ENCODE data around the gene NDFIP1.
A peak's percentile ranks its signal among the peaks of the same experiment; 100 is the strongest.
"Not testable (repeated sequence)": the region's sequence is repeated elsewhere in the genome, so short reads cannot be mapped to it uniquely, and the experiment has no call there.

Gene NDFIP1

DNA sequence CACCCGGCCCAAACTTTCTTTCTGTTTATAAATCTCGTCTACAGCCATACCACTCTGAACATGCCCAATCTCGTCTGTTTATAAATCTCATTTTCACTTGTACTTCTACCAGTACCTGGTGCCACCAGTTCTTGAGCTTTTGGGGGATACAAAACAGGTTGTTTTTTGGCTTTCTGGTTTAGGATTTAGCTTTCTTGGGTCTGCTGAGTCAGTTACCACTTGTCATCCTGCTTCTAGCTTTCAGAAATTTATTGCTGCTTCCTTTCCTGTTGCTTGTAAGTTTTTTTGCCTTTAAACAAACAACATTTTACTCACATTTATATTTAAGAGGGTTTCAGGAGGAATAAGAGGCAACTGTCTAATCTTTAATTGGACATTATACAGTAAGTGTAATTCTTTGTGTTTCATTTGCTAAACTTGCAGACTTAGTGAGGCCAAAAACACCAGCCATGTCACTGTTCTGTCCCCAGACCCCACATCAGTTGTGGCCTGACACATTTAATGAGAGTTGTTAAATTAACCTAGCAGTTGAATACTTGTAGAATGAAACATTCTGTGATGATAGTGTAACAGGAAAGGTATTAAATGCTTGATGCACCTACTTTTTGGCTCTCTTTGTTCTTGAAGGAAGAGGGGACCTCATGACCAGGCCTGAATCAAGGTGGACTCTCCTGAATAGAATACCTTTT is 11.8 kb downstream of the NDFIP1 start:
- no peak for DNase-seq

DNA sequence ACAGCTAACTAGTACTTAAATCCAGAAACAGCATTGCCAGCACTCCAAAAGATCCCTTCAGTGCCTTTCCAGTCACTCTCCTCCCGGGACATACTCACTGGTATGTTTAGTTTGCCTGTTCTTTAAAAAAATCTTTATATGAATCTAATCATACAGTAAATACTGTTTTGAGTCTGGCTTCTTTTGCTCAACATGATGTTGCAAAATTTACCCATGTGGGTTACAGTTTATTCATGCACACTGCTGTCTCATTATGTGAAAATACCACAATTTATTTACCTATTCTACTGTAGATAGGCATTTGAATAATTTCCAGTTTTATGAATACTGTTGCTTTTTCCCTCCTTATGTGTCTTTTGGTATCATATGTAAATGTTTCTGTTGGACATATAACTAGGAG is 13.5 kb downstream of the NDFIP1 start:
- DNase-seq, result no peak

DNA sequence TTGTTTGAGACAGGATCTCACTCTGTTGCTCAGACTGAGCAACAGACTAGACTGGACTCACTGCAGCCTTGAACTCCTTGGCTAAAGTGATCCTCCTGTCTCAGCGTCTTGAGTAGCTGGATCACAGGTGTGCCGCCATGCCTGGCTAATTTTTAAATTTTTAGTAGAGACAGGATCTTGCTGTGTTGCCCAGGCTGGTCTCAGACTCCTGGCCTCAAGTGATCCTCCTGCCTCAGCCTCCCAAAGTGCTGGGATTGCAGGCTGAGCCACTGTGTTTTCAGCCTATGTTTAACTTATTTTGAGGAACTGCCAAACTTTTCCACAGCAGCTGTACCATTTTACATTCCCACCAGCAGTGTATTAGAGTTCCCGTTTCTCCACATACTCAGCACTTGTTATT is 16.8 kb downstream of the NDFIP1 start:
- no peak for DNase-seq

- no peak for DNase-seq
Measured at GRCh38 chr5:142125963-142126362, 17.4 kb downstream of the NDFIP1 start.

GRCh38 chr5:142128675-142129208 is 20.2 kb downstream of the NDFIP1 start:
- no peak for DNase-seq

DNA sequence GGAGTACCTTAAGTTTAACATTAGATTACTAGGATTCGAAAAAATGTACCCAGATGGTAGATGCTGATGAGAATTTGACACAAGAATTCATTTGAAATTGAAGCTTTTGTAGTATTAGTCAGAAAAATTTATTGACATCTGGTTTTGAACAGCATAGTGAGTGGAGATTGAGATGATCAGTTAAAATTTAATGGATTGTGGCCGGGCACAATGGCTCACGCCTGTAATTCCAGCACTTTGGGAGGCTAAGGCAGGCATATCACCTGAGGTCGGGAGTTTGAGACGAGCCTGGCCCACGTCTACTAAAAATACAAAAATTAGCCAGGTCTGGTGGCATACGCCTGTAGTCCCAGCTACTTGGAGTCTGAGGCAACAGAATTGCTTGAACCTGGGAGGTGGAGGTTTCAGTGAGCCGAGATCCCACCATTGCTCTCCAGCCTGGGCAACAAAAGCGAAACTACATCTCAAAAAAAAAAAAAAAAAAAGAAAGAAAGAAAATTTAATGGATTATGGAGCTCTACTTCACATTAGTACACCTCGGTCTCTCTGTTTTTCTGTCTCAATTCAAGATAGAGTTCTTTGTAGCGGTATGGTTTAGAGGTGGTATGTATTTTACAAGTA is 21.0 kb downstream of the NDFIP1 start:
- no peak for DNase-seq

- DNase-seq, result no peak
Measured at GRCh38 chr5:142131394-142131793, 22.8 kb downstream of the NDFIP1 start.

DNA sequence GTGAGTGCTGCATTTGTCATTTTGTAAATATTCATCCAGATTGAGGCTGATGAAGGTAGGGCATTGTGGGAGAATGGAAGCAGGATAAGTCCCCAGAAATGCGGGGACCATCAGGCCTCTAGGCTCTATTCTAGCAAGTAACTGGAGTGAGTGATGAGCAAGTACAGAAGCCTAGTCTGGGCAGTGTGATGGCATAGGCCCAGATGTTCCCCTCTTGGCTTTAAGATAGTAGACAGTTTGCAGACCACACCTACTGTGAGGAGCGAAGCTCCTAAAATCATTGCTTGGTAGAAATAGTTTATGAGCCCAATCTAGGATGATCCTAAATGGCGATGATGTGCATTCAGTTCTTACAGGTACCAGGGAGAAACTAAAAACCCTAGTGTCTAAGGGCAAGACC is 24.3 kb downstream of the NDFIP1 start:
- no peak for DNase-seq

DNA sequence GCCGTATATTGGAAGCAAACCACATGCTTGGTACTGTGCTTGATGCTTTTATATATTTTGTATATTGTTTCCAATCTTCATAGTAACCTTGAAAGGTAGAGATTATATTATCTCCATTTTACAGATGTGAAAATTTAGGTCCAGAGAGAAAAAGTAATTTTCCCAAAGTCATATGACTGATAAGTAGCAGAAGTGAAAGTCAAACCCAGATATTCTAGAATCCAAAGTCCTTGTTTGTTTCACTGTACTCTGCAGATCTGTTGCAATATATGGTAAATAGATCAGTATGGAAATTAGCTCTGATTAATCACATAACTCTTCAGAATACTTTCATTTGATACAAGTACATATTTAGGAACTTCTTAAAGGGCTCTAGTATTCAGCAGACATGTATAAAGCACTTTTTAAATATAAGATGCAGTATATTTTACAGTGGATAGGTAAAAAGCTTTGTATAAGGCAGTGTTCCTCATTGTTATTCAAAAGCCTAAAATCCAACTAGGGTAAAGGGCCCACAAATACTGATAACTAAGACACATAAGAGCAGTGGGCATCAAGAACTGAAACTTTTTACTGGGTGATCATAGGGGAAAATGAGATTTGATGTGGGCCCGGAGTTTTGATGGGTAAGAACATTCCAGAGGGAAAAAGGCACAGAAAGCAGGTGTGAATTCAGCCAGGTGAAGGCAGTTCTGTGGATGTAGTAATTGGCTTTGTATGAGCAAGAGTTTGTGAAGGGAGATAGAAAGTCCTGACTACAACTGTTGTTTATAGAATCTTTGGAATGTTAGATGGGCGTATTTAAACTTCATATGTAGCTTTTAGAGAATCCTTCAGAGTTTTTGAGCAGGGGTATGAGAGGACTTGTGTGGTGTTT is 25.0 kb downstream of the NDFIP1 start:
- DNase-seq, result no peak

DNA sequence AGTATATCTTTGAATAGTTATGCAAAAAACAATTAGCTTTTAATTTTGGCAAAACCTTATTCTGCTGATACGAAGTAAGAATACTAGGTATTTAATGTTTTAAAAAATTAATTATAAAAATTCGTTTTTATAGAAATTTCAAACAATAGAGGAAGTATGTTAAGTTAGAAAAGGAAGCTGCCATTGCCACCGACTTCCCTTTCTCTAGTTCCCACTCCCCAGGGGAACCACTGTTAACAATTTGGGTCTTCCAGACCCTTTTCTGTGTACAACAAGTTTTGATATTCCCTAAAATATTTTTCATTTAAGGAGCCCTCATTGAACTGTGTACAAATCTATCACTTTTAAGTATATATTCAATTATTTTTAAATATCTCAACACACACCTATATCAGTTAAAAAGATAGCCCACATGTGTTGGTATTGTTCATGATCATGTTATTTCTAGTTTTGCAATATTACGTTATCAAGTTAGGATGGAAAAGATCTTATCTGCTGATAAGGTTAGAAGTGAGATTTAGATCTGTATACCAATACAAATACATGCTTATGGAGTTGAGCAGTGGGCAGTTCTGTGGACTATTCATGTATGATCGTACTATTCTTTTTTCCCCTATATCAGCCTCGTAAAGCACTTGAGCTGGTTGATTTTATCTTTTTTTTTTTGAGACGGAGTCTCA is 25.9 kb downstream of the NDFIP1 start:
- DNase-seq, result no peak

DNA sequence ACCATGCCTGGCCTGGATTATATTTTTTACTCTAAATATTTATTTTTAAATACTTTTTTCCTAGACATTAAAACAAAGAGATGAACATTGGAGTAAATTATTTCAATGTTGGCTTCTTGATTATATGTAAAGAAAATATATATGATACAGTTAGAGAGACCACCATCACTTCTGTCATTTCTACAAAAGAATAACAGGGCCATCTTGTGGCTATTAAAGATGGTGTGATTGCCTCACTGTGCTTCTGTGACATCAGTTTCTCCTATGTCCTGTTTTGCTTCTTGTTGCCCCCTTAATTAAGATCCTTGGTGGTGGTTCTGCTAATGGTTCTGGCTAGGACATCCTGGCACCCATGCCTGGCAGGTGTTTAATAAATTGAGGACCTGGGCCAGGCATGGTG is 32.9 kb downstream of the NDFIP1 start:
- no peak for DNase-seq

- DNase-seq, result no peak
Measured at GRCh38 chr5:142143878-142144277, 35.3 kb downstream of the NDFIP1 start.

DNA sequence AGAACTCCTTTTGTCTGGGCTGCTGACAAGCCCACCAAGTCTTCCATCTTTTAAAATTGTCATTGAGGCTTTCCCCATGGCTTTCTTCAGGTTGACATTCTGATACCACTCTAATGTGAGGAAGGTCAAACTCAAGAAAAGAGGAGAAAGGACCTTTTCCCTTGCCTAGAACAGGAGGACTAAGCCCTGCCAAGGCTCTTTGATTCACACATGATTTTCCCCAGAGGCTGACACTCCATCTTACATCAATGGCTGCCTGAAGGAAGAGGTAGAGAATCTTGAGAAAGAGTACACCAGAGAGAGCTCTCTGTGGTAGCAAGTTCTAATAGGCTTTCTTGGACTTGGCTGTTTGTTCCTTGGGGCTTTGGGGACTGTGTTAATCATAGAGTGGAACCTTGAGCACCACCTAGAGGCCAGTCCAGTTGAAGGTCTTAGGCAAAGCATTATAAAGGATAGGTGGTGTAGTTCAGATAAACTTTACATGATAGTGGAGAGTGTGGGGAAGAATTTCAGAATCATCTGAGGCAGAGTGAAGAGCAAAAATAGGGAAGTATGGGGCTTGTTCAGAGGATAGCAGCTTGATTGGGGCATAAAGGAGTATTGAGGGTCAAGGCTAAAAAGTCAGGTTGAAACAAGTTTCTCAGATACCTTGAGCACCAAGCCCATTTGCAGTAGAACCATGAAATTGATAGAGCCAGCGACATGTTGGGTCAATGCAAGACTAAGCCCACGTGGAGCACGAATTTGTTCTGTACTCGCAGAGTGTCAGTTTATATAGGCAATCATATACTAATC is 36.7 kb downstream of the NDFIP1 start:
- peak; percentile 73 for DNase-seq

DNA sequence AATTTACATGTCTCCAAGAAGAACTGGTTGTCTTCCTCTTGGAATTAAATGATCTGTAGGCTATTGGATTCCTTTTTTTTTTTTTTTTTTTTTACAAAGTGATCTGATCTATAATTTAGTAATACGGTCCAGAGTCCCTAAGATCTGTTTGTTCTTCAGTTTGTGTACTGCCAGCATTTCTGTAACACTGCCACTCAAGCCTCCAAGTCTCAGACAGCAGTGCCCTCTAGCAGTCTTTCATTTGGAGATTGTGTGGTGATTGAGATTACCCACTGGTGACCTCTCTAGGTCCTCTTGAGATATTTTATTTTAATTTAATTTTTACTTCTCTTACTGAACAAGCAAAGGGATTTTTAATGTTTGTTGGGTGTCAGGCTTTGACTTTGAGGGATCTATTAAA is 40.8 kb downstream of the NDFIP1 start:
- DNase-seq, result no peak

- no peak for DNase-seq
Measured at GRCh38 chr5:142150431-142150830, 41.9 kb downstream of the NDFIP1 start.

DNA sequence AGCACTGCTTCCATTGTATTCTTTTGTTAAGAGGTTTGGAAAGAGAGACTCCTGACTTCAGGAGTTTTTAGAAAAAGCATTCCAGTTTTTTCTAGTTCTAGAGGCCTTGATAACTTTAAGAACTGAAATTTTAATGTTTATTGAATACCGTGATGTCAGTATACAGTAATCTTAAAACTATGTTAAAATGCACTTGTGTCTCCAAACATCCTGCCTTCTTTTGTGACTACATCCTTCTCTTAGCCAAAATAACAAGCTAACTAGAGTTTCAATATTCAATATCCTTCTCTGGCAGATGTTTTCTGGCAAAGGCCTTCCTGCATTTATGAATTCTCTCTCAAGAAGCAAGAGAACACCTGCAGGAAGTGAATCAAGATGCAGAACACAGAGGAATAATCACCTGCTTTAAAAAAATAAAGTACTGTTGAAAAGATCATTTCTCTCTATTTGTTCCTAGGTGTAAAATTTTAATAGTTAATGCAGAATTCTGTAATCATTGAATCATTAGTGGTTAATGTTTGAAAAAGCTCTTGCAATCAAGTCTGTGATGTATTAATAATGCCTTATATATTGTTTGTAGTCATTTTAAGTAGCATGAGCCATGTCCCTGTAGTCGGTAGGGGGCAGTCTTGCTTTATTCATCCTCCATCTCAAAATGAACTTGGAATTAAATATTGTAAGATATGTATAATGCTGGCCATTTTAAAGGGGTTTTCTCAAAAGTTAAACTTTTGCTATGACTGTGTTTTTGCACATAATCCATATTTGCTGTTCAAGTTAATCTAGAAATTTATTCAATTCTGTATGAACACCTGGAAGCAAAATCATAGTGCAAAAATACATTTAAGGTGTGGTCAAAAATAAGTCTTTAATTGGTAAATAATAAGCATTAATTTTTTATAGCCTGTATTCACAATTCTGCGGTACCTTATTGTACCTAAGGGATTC is 43.1 kb downstream of the NDFIP1 start:
- peak; percentile 72 for DNase-seq

- no peak for DNase-seq
Measured at GRCh38 chr5:142152384-142152732, 43.8 kb downstream of the NDFIP1 start.

DNA sequence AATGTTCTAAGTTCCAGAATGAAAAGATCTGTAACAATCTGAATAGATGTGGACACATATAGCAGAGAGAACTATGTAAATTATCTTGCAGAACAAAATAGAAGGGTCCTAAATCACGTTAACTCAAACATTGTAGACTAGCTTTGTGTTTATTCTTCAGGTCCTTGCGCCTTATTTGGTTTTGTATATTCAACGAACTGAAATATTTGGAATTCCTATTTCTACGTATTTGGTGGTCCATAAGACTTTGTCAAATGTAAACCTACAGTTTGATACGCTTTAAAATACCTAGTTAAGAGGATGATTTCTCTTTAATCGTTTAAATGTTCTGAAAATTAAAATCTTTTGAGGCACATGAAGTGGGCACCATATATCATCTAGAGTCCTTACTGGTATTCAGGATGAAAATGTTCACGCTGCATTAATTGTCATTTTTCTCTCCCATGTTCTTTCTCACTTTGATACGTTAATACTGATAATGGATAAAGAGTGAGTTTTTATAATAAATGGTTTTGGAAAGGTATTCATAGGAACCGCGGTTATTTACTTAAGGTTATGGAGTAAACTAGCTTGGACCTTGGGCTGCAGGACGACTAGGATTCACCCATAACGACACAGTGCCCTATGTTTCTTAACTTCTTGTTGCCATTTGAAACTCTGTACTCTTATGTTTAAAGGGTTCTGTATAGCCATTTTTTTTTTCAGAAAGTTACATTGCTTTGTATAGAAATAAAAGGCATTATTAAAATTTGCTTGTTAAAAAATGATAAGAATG is 45.3 kb downstream of the NDFIP1 start:
- no peak for DNase-seq

GRCh38 chr5:142154449-142154841 is 45.9 kb downstream of the NDFIP1 start:
- not testable (repeated sequence) for DNase-seq

DNA sequence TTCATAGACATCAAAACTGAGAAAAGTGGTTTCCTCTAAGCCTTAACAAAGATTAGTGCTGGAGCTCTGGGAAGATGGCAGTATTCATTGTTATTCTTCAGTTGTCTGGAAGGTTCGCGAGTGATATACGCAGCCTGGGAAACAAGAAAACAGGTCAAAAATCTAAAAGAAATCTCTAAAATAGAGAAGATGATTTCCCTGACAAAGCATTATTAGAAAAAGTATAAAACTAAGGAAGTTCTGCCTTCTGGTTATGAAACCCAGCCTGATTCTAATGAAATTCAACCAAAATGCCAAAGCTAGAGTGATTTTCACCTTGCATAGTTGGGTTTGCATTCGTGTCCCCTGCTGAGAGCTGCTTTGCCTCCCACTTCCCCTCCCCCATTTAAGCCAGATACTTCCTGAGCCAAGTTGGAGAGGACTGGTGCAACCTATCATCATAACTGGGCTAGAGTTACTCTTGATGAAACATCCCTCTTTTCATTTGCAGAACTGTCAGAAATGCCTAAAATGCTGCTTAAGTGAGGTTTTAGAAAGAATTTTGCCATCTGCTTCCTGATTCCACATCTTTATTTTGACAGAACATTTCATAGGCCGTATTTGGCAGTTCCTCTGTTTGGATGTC is 48.4 kb downstream of the NDFIP1 start:
- DNase-seq, result no peak

All from CD4-positive, alpha-beta T cell treated with Interleukin-6 for 4 hours (primary cell).